NCI-H345 (cell line): Measurements from ENCODE around the gene EBF3.
A peak's percentile ranks its signal among the peaks of the same experiment; 100 is the strongest.

Experiments used
- DNase-seq: peaks from one replicate; lab custom pipeline; 2025; lab: John Stamatoyannopoulos, UW

The EBF3 gene

GRCh38 chr10:129869596-129870473 lies 94.2 kb downstream of the EBF3 start:
- DNase-seq, result peak; percentile 47

- no peak for DNase-seq
Measured at GRCh38 chr10:129868449-129869035, 95.5 kb downstream of the EBF3 start.

- no peak for DNase-seq
Measured at GRCh38 chr10:129867631-129868179, 96.4 kb downstream of the EBF3 start.

GRCh38 chr10:129866894-129867293 lies 97.2 kb downstream of the EBF3 start:
- no peak for DNase-seq

- DNase-seq, result no peak
Measured at GRCh38 chr10:129865960-129866359, 98.1 kb downstream of the EBF3 start.

- no peak for DNase-seq
Measured at GRCh38 chr10:129865413-129865812, 98.7 kb downstream of the EBF3 start.

- no peak for DNase-seq
Measured at GRCh38 chr10:129864601-129865126, 99.4 kb downstream of the EBF3 start.

GRCh38 chr10:129864082-129864481 lies 100.0 kb downstream of the EBF3 start:
- no peak for DNase-seq

GRCh38 chr10:129863201-129863663 lies 100.8 kb downstream of the EBF3 start:
- no peak for DNase-seq

GRCh38 chr10:129861776-129862531 lies 102.1 kb downstream of the EBF3 start:
- DNase-seq, result peak; percentile 3

- DNase-seq, result no peak
Measured at GRCh38 chr10:129860396-129860795, 103.7 kb downstream of the EBF3 start.

GRCh38 chr10:129859536-129859935 lies 104.5 kb downstream of the EBF3 start:
- no peak for DNase-seq

GRCh38 chr10:129857242-129857960 lies 106.7 kb downstream of the EBF3 start:
- DNase-seq, result no peak

GRCh38 chr10:129855836-129856563 lies 108.1 kb downstream of the EBF3 start:
- DNase-seq, result no peak

GRCh38 chr10:129854796-129855705 lies 109.0 kb downstream of the EBF3 start:
- DNase-seq, result no peak

GRCh38 chr10:129854158-129854557 lies 109.9 kb downstream of the EBF3 start:
- no peak for DNase-seq

GRCh38 chr10:129853562-129853903 lies 110.5 kb downstream of the EBF3 start:
- no peak for DNase-seq

GRCh38 chr10:129852829-129853561 lies 111.1 kb downstream of the EBF3 start:
- DNase-seq, result no peak
